DOHH2 (cell line): ENCODE data around the gene CAMKMT.

ENCODE experiments used
- CTCF ChIP-seq: fragments of 200-600 bp; sonication (generic); IDR thresholded peaks from one replicate; pipeline ENCODE4 v1.5.1; 2014; ENCODE audit warnings: antibody characterized with exemption, mild to moderate bottlenecking, low read depth, low read length; ENCODE audit not compliant: poor library complexity, severe bottlenecking
- EZH2phosphoT487 ChIP-seq: fragments of 200-600 bp; sonication (generic); IDR thresholded peaks from 2 replicates; pipeline ENCODE4 v1.6.1; 2017; ENCODE audit warnings: borderline replicate concordance, mild to moderate bottlenecking, antibody characterized with exemption, low read length, moderate library complexity, mixed read lengths

GRCh38 chr2:44752761-44753160 is 391.0 kb downstream of the CAMKMT start:
- TF ChIP-seq CTCF (no peak), EZH2phosphoT487 (no peak)
